ENCODE measurements around the gene REEP6.

- no peak for TF ChIP-seq CTCF (IDR thresholded peaks at IDR 0.05)
- TF ChIP-seq POLR2A (IDR thresholded peaks at IDR 0.05) = no peak
Observed at GRCh38 chr19:1495051-1495798, 4.2 kb downstream of the REEP6 start.

Data from adrenal gland (tissue), 5 donors.